SK-N-MC (cell line): ENCODE data around the gene IL4R.

Source experiments
- DNase-seq: peaks from one replicate; pipeline ENCODE4 v3.0.0-alpha.2; 2011; ENCODE audit warnings: low read depth, low spot score
- H3K27ac ChIP-seq: fragments of 200-600 bp; sonication (generic); 2 replicates; pipeline ENCODE4 v1.5.1; 2016; ENCODE audit warnings: mixed run types
- H3K36me3 ChIP-seq: fragments of 200-600 bp; sonication (generic); 2 replicates; pipeline ENCODE4 v1.6.1; 2017; ENCODE audit warnings: antibody characterized with exemption, low read length, mixed read lengths; ENCODE audit not compliant: insufficient read depth
- H3K4me3 ChIP-seq: fragments of 200-600 bp; sonication (generic); 2 replicates; pipeline ENCODE4 v1.5.1; 2016
- H3K9ac ChIP-seq: fragments of 200-600 bp; sonication (generic); 2 replicates; pipeline ENCODE4 v1.8.0; 2017; ENCODE audit warnings: mixed run types, mixed read lengths; ENCODE audit not compliant: insufficient read length
- H3K9me3 ChIP-seq: fragments of 200-600 bp; sonication (generic); 2 replicates; pipeline ENCODE4 v1.6.1; 2017; ENCODE audit warnings: low read depth, mild to moderate bottlenecking, antibody characterized with exemption, low read length, moderate library complexity, mixed read lengths
- EZH2 ChIP-seq: fragments of 200-600 bp; sonication (generic); IDR thresholded peaks from one replicate; pipeline ENCODE4 v1.6.1; 2017; ENCODE audit warnings: antibody characterized with exemption
- FOXP2 ChIP-seq: optimal IDR thresholded peaks from 2 replicates; pipeline ENCODE3; 2011; ENCODE audit warnings: mild to moderate bottlenecking, moderate library complexity; ENCODE audit not compliant: insufficient read depth; ENCODE audit errors: extremely low read length, control extremely low read depth
- POLR2AphosphoS5 ChIP-seq: IDR thresholded peaks from 2 replicates; pipeline ENCODE4 v1.6.1; 2012; ENCODE audit warnings: mild to moderate bottlenecking, low read depth, low read length, borderline replicate concordance

IL4R gene

DNA sequence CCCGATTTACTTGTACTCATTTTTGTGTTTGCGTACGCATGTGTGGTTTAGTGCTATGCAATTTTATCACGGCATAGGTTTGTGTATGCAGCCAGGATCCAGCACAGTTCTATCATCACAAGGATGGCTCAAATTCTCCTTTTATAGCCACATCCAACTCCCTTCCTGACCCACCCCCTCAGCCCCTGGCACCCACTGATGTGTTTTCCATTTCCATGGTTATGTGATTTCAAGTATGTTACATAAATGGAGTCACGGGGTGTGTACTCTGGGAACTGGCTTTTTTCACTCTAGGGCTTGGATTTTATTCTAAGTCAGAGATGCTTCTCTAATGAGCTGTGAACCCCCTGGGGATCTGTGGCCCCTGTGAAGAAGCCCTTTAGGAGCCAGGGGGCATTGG is 16.8 kb downstream of the IL4R start:
- H3K36me3 ChIP-seq = no peaks in the 10 kb centered on the region
- H3K9ac ChIP-seq = no peak overlapping the region
- no peak overlapping the region for H3K4me3 ChIP-seq
- no peak overlapping the region for H3K27ac ChIP-seq
- DNase-seq = no peak
- no peaks in the 10 kb centered on the region for H3K9me3 ChIP-seq
- no peak for TF ChIP-seq EZH2
- TF ChIP-seq POLR2AphosphoS5 = no peak
- no peak for TF ChIP-seq FOXP2

DNA sequence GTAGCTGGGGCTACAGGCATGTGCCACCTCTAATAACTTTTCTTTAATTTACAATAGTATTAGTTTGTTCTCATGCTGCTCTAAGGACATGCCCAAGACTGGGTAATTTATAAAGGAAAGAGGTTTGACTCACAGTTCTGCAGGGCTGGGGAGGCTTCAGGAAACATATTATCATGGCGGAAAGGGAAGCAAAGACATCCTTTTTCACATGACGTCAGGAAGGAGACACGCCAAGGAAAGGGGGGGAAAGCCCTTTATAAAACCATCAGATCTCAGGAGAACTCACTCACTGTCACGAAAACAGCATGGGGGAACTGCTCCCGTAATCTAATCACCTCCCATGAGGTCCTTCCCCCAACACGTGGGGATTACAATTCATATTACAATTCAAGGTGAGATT is 18.3 kb downstream of the IL4R start:
- Histone ChIP-seq H3K27ac (no peak overlapping the region), H3K9ac (no peak overlapping the region), H3K4me3 (no peak overlapping the region), H3K9me3 (no peaks in the 10 kb centered on the region), H3K36me3 (no peaks in the 10 kb centered on the region)
- DNase-seq = no peak
- TF ChIP-seq FOXP2 (no peak), EZH2 (no peak), POLR2AphosphoS5 (no peak)

GRCh38 chr16:27333104-27333503 is 19.3 kb downstream of the IL4R start:
- no peak overlapping the region for H3K4me3 ChIP-seq
- no peaks in the 10 kb centered on the region for H3K36me3 ChIP-seq
- H3K9ac ChIP-seq = no peak overlapping the region
- no peak for TF ChIP-seq POLR2AphosphoS5
- TF ChIP-seq EZH2 = no peak
- TF ChIP-seq FOXP2 = no peak
- no peaks in the 10 kb centered on the region for H3K9me3 ChIP-seq
- DNase-seq = no peak
- no peak overlapping the region for H3K27ac ChIP-seq

- TF ChIP-seq EZH2 (no peak), POLR2AphosphoS5 (no peak), FOXP2 (no peak)
- DNase-seq = no peak
- Histone ChIP-seq H3K9me3 (no peaks in the 10 kb centered on the region), H3K27ac (no peak overlapping the region), H3K4me3 (no peak overlapping the region), H3K36me3 (no peaks in the 10 kb centered on the region), H3K9ac (no peak overlapping the region)
These were observed 19.8 kb downstream of the IL4R start for GRCh38 chr16:27333549-27333948.

DNA sequence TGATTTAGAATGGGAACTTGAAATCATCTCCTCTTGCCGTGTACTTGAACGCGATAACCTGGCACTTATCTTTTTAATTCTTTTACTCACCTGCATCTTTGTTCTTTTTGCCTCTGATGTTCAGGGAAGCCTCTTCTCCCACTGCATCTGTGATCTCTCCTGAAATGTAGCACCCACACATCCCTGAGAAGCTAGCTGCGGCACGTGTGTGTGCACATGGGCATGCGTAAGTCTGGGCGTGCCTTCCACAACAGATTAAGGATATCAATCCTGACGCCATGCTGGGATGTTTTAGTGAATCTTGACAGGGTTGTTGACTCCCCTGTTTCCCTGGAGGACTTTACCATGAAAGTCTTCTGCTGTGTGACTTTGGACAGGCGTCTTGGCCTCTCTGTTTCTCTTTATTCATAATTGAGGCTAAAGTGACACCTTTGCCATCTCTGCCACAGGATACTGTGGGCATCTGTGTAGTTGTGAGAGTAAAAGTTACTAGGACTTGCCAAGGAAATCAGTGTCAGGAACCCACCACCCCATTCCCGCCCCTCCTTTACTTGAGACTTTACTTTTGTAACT is 20.5 kb downstream of the IL4R start:
- no peak overlapping the region for H3K4me3 ChIP-seq
- no peaks in the 10 kb centered on the region for H3K9me3 ChIP-seq
- no peaks in the 10 kb centered on the region for H3K36me3 ChIP-seq
- no peak for DNase-seq
- no peak overlapping the region for H3K9ac ChIP-seq
- H3K27ac ChIP-seq = no peak overlapping the region
- TF ChIP-seq FOXP2 (no peak), EZH2 (no peak), POLR2AphosphoS5 (no peak)

GRCh38 chr16:27334838-27335237 is 21.1 kb downstream of the IL4R start:
- Histone ChIP-seq H3K4me3 (no peak overlapping the region), H3K9ac (no peak overlapping the region), H3K27ac (no peak overlapping the region), H3K9me3 (no peaks in the 10 kb centered on the region), H3K36me3 (no peaks in the 10 kb centered on the region)
- no peak for TF ChIP-seq POLR2AphosphoS5
- no peak for TF ChIP-seq FOXP2
- no peak for TF ChIP-seq EZH2
- no peak for DNase-seq

- no peak overlapping the region for H3K4me3 ChIP-seq
- no peak overlapping the region for H3K9ac ChIP-seq
- H3K36me3 ChIP-seq = no peaks in the 10 kb centered on the region
- TF ChIP-seq POLR2AphosphoS5 (no peak), FOXP2 (no peak), EZH2 (no peak)
- H3K9me3 ChIP-seq = no peaks in the 10 kb centered on the region
- DNase-seq = no peak
- H3K27ac ChIP-seq = no peak overlapping the region
These were observed 21.7 kb downstream of the IL4R start for GRCh38 chr16:27335349-27336053.

- no peaks in the 10 kb centered on the region for H3K36me3 ChIP-seq
- no peaks in the 10 kb centered on the region for H3K9me3 ChIP-seq
- H3K27ac ChIP-seq = no peak overlapping the region
- no peak for DNase-seq
- TF ChIP-seq POLR2AphosphoS5 (no peak), EZH2 (no peak), FOXP2 (no peak)
- H3K4me3 ChIP-seq = no peak overlapping the region
- no peak overlapping the region for H3K9ac ChIP-seq
These were observed 23.2 kb downstream of the IL4R start for GRCh38 chr16:27337024-27337423.

DNA sequence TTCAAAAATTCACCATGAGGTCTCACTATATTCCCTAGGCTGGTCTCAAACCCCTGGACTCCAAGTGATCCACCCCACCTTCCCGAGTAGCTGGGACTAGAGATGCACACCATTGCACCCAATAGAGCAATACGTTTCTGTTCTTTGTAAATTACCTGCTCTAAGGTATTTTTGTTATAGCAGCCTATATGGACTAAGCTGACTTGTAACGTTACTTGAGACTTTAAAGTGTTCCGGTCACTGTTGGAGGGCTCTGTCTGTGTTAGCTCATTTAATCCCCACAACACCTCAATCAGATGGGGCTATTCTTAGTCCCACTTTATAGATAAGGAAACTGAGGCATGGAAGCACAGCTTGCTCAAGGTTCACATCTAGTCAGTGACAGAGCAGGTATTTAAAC is 25.4 kb downstream of the IL4R start:
- Histone ChIP-seq H3K27ac (no peak overlapping the region), H3K9me3 (no peaks in the 10 kb centered on the region), H3K4me3 (no peak overlapping the region), H3K36me3 (no peaks in the 10 kb centered on the region), H3K9ac (no peak overlapping the region)
- TF ChIP-seq POLR2AphosphoS5 (no peak), EZH2 (no peak), FOXP2 (no peak)
- DNase-seq = no peak
